Hepatocyte (in vitro differentiated cells): ENCODE results near the gene HDAC11. TPM values are rescaled to one million over a fixed set of nuclear protein-coding genes. Genes with fewer than 3 reads are reported as not detected.
A peak's percentile ranks its signal among the peaks of the same experiment; 100 is the strongest.

ENCODE experiments used
- DNase-seq: peaks from one replicate; pipeline ENCODE4 v3.0.0-alpha.2; 2016; ENCODE audit warnings: low spot score
- H2AFZ ChIP-seq: fragments of 200-600 bp; sonication (generic); 2 replicates; pipeline ENCODE4 v1.6.0; 2016; ENCODE audit warnings: antibody characterized with exemption, mild to moderate bottlenecking
- H3K27ac ChIP-seq: fragments of 200-600 bp; sonication (generic); 2 replicates; pipeline ENCODE4 v1.5.1; 2016; ENCODE audit warnings: mild to moderate bottlenecking
- H3K27me3 ChIP-seq: fragments of 200-600 bp; sonication (generic); 2 replicates; pipeline ENCODE4 v1.6.1; 2016
- H3K36me3 ChIP-seq: fragments of 200-600 bp; sonication (generic); replicated peaks from 2 replicates; pipeline ENCODE4 v1.5.1; 2016; ENCODE audit warnings: low read depth; ENCODE audit not compliant: insufficient read depth
- H3K4me1 ChIP-seq: fragments of 200-600 bp; sonication (generic); 2 replicates; pipeline ENCODE4 v1.5.1; 2016; ENCODE audit warnings: mild to moderate bottlenecking, moderate library complexity; ENCODE audit not compliant: insufficient read depth
- H3K4me2 ChIP-seq: fragments of 200-600 bp; sonication (generic); 2 replicates; pipeline ENCODE4 v1.6.0; 2016
- H3K4me3 ChIP-seq: fragments of 200-600 bp; sonication (generic); 2 replicates; pipeline ENCODE4 v1.5.1; 2016; ENCODE audit warnings: mild to moderate bottlenecking
- H3K79me2 ChIP-seq: fragments of 200-600 bp; sonication (generic); 2 replicates; pipeline ENCODE4 v1.6.0; 2017; ENCODE audit warnings: mild to moderate bottlenecking
- H3K9me2 ChIP-seq: fragments of 200-600 bp; sonication (generic); replicated peaks from 2 replicates; pipeline ENCODE4 v1.6.0; 2017; ENCODE audit warnings: mild to moderate bottlenecking; ENCODE audit not compliant: insufficient read depth
- H3K9me3 ChIP-seq: fragments of 200-600 bp; sonication (generic); 2 replicates; pipeline ENCODE4 v1.5.1; 2016; ENCODE audit warnings: low read depth, mild to moderate bottlenecking
- H4K20me1 ChIP-seq: fragments of 200-600 bp; sonication (generic); 2 replicates; pipeline ENCODE4 v1.6.0; 2016; ENCODE audit warnings: mild to moderate bottlenecking; ENCODE audit not compliant: insufficient read depth, poor library complexity, severe bottlenecking
- EZH2 ChIP-seq: fragments of 200-600 bp; sonication (generic); IDR thresholded peaks from 2 replicates; pipeline ENCODE4 v1.6.1; 2016; ENCODE audit warnings: antibody characterized with exemption, mild to moderate bottlenecking, borderline replicate concordance
- EZH2phosphoT487 ChIP-seq: fragments of 200-600 bp; sonication (generic); IDR thresholded peaks from one replicate; pipeline ENCODE4 v1.6.1; 2018; ENCODE audit warnings: antibody characterized with exemption, mild to moderate bottlenecking, low read depth, moderate library complexity; ENCODE audit not compliant: unreplicated experiment, severe bottlenecking
- WGBS: methylation state at CpG from one replicate; pipeline ENCODE4 v1.1.6; 2016; ENCODE audit warnings: low lambda C conversion rate; ENCODE audit errors: missing lambda C conversion rate; 5-methylcytosine and 5-hydroxymethylcytosine counted together
- polyA plus RNA-seq: library from polyadenylated mRNA; unstranded; fragments of >200 nt; fragmentation: Nextera tagmentation; extraction: Ambion mirVana; gene quantifications from 2 replicates; pipeline ENCODE4 v1.2.1, GENCODE V29; 2016
- total RNA-seq: library from RNA; depleted of rRNA; stranded (reverse); fragments of >200 nt; gene quantifications from 2 replicates; pipeline ENCODE4 v1.2.3, GENCODE V29; 2014
- TF ChIP-seq, protein P1 (sequence below): fragments of 200-600 bp; sonication (generic); IDR thresholded peaks from 2 replicates; pipeline ENCODE4 v1.5.1; 2016; ENCODE audit warnings: antibody characterized with exemption, mild to moderate bottlenecking; ENCODE audit not compliant: poor library complexity

Gene HDAC11
- total and polyA plus RNA-seq, 2 experiments from 2014 or later, result 8.4 to 12.3 TPM

DNA sequence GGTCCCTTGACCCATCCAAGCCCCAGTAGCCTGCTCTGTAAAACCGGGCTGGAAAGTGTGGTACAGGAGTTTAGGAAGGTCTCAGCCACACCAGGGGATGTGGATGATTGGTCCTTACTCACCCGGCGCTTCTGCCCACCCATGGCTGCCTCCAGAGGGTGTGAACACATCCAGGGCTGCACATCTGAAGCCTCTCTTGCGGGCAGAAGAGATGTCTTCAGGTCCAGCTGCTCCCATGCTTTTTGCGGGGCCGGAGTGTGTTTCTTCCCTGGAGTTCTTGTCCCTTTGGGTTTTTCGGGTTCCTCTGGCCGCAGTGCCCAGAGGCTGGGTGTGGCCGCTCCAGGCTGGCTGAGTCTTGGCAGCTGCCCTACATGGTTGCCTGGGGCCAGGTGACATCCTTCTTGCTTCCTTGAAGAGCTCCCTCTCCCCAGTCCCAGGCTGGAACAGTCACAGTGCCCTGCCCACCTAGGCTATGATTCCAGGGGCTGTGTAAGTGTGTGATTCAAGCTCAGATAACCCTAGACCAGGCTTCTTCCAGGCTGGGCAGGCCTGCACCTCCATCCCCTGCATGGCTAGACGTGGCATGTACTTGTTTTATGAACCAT lies 33.9 kb downstream of the HDAC11 start:
- Histone ChIP-seq H4K20me1 (no peaks in the 10 kb centered on the region), H3K27ac (peak overlapping the region; percentile 92), H3K9me3 (no peaks in the 10 kb centered on the region), H3K79me2 (no peaks in the 10 kb centered on the region), H3K4me2 (no peak overlapping the region), H3K27me3 (no peaks in the 10 kb centered on the region), H3K36me3 (no peaks in the 10 kb centered on the region), H2AFZ (no peak overlapping the region), H3K9me2 (no peaks in the 10 kb centered on the region), H3K4me1 (peaks cover 12% of the 10 kb centered on the region), H3K4me3 (no peak overlapping the region)
- WGBS, result 77% methylated on average over 10 of the region's 10 CpGs
- no peak for DNase-seq
- TF ChIP-seq, protein P1, sequence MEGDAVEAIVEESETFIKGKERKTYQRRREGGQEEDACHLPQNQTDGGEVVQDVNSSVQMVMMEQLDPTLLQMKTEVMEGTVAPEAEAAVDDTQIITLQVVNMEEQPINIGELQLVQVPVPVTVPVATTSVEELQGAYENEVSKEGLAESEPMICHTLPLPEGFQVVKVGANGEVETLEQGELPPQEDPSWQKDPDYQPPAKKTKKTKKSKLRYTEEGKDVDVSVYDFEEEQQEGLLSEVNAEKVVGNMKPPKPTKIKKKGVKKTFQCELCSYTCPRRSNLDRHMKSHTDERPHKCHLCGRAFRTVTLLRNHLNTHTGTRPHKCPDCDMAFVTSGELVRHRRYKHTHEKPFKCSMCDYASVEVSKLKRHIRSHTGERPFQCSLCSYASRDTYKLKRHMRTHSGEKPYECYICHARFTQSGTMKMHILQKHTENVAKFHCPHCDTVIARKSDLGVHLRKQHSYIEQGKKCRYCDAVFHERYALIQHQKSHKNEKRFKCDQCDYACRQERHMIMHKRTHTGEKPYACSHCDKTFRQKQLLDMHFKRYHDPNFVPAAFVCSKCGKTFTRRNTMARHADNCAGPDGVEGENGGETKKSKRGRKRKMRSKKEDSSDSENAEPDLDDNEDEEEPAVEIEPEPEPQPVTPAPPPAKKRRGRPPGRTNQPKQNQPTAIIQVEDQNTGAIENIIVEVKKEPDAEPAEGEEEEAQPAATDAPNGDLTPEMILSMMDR, result no peak
- TF ChIP-seq EZH2phosphoT487 (no peak), EZH2 (no peak)

DNA sequence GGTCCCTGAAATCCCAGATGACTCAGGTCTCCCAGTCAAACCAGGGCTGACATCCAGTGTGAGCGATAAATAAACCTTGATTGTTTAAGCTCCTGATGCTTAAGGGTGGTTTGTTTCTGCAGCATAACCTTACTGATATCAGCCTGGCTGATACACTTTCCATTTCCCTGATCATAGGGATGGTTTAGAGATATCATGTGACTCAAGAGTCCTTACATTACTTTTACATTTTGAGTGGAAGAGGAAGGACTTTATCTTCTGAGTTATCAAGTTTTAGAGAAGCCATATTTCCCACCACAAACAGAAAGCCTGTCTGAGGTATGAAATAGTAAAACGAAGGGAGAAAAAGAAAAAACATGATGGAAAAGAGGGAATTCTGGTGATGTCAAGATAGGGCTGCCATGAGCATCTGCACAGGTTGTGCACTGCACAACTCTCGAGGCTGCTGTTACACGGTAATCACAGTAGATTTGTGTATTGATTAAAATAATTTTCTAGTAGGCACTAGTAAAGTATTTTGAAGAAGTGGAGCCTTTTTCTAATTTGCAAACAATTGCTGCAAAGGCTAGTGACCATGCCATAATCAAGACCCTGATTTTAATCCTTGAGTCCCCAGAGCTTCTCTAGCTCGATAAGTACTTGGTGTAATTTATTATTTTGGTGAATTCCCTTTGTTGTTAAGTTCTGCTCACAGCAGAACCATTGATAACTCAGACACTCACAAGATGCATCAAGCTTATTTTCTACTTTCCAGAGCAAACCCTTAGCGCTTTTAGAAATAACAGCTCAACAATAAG lies 34.7 kb downstream of the HDAC11 start:
- TF ChIP-seq EZH2, result no peak
- TF ChIP-seq, protein P1, result no peak
- H3K27ac ChIP-seq, result peak overlapping the region; percentile 92
- H4K20me1 ChIP-seq, result no peaks in the 10 kb centered on the region
- H3K4me2 ChIP-seq, result no peak overlapping the region
- H3K4me1 ChIP-seq, result peaks cover 12% of the 10 kb centered on the region
- no peak overlapping the region for H2AFZ ChIP-seq
- no peaks in the 10 kb centered on the region for H3K9me3 ChIP-seq
- no peaks in the 10 kb centered on the region for H3K9me2 ChIP-seq
- no peak overlapping the region for H3K4me3 ChIP-seq
- H3K27me3 ChIP-seq, result no peaks in the 10 kb centered on the region
- 88% methylated on average over 6 of the region's 6 CpGs for WGBS
- no peak for DNase-seq
- no peaks in the 10 kb centered on the region for H3K36me3 ChIP-seq
- no peaks in the 10 kb centered on the region for H3K79me2 ChIP-seq

DNA sequence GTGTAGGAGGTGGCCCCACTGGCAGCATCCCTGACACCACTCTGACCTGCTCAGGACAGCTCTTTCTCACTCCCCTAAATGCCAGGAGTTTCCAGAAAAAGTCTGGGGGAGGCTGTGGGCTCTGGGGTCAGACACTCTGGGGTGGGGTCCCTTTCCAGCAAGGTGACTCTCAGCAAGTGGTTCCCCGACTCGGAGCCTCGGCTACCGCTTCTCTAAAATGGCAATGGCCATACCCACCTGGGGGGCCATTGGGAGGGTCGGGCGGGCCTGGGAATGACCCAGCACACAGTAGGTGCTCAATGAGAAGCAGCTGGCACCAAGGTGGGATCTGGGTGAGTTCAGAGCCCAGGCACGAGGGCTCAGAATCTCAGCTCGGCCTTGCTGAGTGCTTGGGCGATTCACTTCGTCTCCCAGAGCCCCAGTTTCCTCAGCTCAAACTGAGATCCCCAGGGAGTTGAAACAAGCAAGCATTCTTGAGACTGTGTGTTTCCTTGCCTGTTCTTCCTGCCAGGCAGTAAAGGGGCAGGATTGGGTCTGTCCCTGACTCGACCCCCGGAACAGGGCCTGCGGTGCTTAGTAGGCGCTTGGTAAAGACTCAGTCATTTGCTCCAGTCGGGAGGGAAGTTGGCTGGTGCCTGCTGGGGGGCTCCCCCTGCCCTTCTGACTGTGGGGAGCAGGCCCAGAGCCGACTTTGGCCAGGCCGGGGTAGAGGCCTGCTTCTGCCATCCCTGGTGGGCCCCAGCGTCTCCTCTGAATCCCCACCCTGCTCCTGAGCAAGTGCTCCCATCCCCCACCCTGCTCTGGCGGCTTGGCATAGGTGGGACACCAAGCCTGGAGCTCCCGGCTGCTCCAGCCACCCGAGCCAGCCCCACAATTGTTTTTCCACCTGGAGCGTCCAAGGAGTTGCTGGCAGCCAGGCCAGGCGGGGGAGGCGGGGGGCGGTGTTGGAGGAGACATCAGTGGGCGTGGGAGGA lies 36.0 kb downstream of the HDAC11 start:
- H3K9me3 ChIP-seq, result no peaks in the 10 kb centered on the region
- H4K20me1 ChIP-seq, result no peaks in the 10 kb centered on the region
- no peak overlapping the region for H3K4me2 ChIP-seq
- H3K79me2 ChIP-seq, result no peaks in the 10 kb centered on the region
- peaks cover 12% of the 10 kb centered on the region for H3K4me1 ChIP-seq
- 90% methylated on average over 26 of the region's 26 CpGs for WGBS
- H3K36me3 ChIP-seq, result no peaks in the 10 kb centered on the region
- no peak overlapping the region for H2AFZ ChIP-seq
- H3K27ac ChIP-seq, result no peak overlapping the region
- TF ChIP-seq EZH2 (no peak), EZH2phosphoT487 (no peak)
- TF ChIP-seq, protein P1, result no peak
- H3K27me3 ChIP-seq, result no peaks in the 10 kb centered on the region
- no peaks in the 10 kb centered on the region for H3K9me2 ChIP-seq
- no peak for DNase-seq
- H3K4me3 ChIP-seq, result no peak overlapping the region
